Stomach (tissue), 9 donors: Measurements from ENCODE around the gene HDHD3. TPM values are rescaled to one million over a fixed set of nuclear protein-coding genes. Genes with fewer than 3 reads are reported as not detected.

Source experiments
- DNase-seq, 2 donors: peaks; one replicate each; pipeline versions ENCODE4 v3.0.0 to v3.0.0-alpha.2; 2013 to 2019
- H3K27ac ChIP-seq, 5 donors: fragments of 200-600 bp in 4 of 5; sonication (generic) in 4 of 5; one replicate each; pipeline ENCODE4 v1.5.1; 2013 to 2019; ENCODE audit warnings: mild to moderate bottlenecking in 1 of 5, moderate library complexity in 1 of 5
- H3K27me3 ChIP-seq, 3 donors: fragments of 200-600 bp; sonication (generic); one replicate each; pipeline ENCODE4 v1.5.1; 2017 to 2019; ENCODE audit warnings: mixed run types in 1 of 3
- H3K36me3 ChIP-seq, 4 donors: fragments of 200-600 bp; sonication (generic); 1 replicate in 3 of 4; 2 replicates in 1 of 4; pipeline ENCODE4 v1.5.1; 2016 to 2019
- H3K4me1 ChIP-seq, 4 donors: fragments of 200-600 bp; sonication (generic); one replicate each; pipeline ENCODE4 v1.5.1; 2016 to 2019
- H3K4me3 ChIP-seq, 4 donors: fragments of 200-600 bp; sonication (generic) in 3 of 4; one replicate each; pipeline ENCODE4 v1.5.1; 2016 to 2019; ENCODE audit warnings: mild to moderate bottlenecking in 1 of 4
- H3K9me3 ChIP-seq, 4 donors: fragments of 200-600 bp; sonication (generic); one replicate each; pipeline ENCODE4 v1.5.1; 2016 to 2019
- EP300 ChIP-seq: sonication (generic); formaldehyde crosslinking; IDR thresholded peaks from one replicate; pipeline ENCODE4 v1.6.1; 2017; ENCODE audit warnings: antibody characterized with exemption
- POLR2A ChIP-seq, 4 donors: fragments of 450-650 bp; IDR thresholded peaks; one replicate each; pipeline ENCODE4 v1.6.1; 2016; ENCODE audit warnings: antibody characterized with exemption in 4 of 4, control low read depth in 2 of 4, mild to moderate bottlenecking in 1 of 4, moderate library complexity in 1 of 4
- POLR2AphosphoS5 ChIP-seq, 3 donors: sonication (generic); formaldehyde crosslinking; IDR thresholded peaks; one replicate each; pipeline ENCODE4 v1.6.1; 2016; ENCODE audit warnings: antibody characterized with exemption in 3 of 3
- WGBS, 5 donors: extraction: QIAGEN DNeasy Blood & Tissue Kit in 3 of 5; methylation state at CpG; one replicate each; pipeline versions ENCODE4 v1.1.5 to v1.1.7; 2013 to 2018; 5-methylcytosine and 5-hydroxymethylcytosine counted together
- intact Hi-C: fragments of 100-400 bp; cut with DNase I; formaldehyde crosslinking; loops from one replicate; pipeline ENCODE4 v1.15.1; 2023; ENCODE audit warnings: low total_unique reads
- polyA plus RNA-seq, 3 donors: library from polyadenylated mRNA; stranded (reverse); fragments of 200-250 nt; gene quantifications; one replicate each; pipeline ENCODE4 v1.2.3, GENCODE V29; 2013
- total RNA-seq, 5 donors: library from RNA; depleted of rRNA; stranded (reverse); fragments of >200 nt; gene quantifications; one replicate each; pipeline versions ENCODE4 v1.1.0 to v1.2.3, GENCODE V29; 2014 to 2016
- TF ChIP-seq, protein P1 (sequence below), 7 experiments: fragments of 450-650 bp in 4 of 7; fragments of 200-600 bp in 3 of 7; sonication (generic) in 3 of 7; IDR thresholded peaks; one replicate each; pipeline ENCODE4 v1.5.1; 2016 to 2019; ENCODE audit warnings: antibody characterized with exemption in 7 of 7, control low read depth in 2 of 7, mild to moderate bottlenecking in 1 of 7
- donor health status: healthy with polysubstance abuse.
- donor health status: Bipolar disorder and iron deficiency.
- donor health status: healthy.

The HDHD3 gene
- total and polyA plus RNA-seq, 8 donors: 41.3 to 120 (median 66.7) TPM

DNA sequence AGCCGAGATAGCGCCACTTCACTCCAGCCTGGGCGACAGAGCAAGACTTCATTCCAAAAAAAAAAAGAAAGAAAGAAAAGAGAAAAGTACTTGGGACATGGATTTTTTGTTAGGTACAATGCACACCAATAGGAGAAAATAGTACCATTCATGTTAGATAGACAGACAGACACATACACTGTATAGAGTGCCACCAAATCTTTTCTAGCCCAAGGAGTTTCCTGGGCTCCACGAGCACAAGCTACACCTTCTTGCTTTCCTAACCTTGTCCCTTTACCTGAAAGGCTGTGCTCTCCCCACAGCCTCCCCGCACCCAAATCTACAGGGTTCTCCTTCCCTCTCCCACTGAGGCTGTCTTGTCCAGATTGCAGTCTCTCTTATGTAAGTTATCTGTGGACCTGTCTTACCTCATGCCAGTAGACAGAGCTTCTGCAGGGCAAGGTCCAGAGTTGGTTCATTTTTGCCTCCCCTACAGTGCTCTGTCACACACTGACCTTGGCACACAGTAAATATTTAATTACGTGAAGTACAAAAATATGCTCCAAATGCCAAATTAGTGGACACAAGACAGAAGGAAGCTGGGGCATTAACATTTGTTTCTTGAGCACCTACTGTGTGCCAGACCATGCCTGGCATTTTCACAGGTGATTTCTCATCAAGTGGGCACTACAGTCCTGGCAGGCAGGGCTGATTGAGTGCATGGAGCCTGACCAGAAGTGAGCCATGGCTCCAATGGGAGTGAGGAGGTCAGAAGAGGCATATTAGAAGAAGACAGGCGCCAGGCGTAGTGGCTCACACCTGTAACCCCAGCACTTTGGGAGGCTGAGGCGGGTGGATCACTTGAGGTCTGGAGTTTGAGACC is 18.4 kb upstream of the HDHD3 start:
- H3K27me3 ChIP-seq: no peaks in the 10 kb centered on the region
- WGBS, 5 donors: 88 to 94% (median 90%) methylated on average over 9 of the region's 9 CpGs
- intact Hi-C loops: loop anchor here (10.0 kb wide), 1 partner anchor 50 kb away; the partner anchor contains the start of genes BSPRY and WDR31
- no peaks in the 10 kb centered on the region for H3K9me3 ChIP-seq
- no peak overlapping the region for H3K4me3 ChIP-seq
- TF ChIP-seq EP300 (no peak), POLR2A (IDR thresholded peaks at IDR 0.05) (no peak), POLR2AphosphoS5 (IDR thresholded peaks at IDR 0.05) (no peak)
- TF ChIP-seq, protein P1, sequence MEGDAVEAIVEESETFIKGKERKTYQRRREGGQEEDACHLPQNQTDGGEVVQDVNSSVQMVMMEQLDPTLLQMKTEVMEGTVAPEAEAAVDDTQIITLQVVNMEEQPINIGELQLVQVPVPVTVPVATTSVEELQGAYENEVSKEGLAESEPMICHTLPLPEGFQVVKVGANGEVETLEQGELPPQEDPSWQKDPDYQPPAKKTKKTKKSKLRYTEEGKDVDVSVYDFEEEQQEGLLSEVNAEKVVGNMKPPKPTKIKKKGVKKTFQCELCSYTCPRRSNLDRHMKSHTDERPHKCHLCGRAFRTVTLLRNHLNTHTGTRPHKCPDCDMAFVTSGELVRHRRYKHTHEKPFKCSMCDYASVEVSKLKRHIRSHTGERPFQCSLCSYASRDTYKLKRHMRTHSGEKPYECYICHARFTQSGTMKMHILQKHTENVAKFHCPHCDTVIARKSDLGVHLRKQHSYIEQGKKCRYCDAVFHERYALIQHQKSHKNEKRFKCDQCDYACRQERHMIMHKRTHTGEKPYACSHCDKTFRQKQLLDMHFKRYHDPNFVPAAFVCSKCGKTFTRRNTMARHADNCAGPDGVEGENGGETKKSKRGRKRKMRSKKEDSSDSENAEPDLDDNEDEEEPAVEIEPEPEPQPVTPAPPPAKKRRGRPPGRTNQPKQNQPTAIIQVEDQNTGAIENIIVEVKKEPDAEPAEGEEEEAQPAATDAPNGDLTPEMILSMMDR (IDR thresholded peaks at IDR 0.05): no peak
- no peak for DNase-seq
- H3K4me1 ChIP-seq: peaks cover 24 to 50% (median 42%) of the 10 kb centered on the region in 4 donors
- peak overlapping the region in 2 of 5 donors; percentile 7 to 38 for H3K27ac ChIP-seq
- peaks cover 16 to 56% (median 47%) of the 10 kb centered on the region in 4 donors for H3K36me3 ChIP-seq

DNA sequence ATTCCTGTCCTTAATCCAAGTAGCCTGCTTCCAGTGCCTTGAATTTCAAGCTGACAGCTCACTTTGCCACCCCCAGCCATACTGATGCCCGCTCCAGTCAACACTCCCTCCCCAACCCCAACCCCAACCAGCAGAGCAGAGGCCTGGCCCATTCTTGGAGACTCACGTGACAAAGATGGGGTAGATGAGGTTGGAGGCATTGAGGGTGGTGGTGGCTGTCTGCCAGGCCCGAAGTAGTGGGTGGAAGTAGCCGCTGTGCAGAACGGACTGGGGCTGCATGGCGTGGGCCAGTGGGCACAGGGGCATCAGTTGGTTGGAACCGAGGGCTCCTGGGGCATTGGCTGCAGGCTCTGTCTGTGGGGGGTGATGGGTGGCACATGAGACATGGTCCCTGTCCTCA is 16.5 kb upstream of the HDHD3 start:
- H3K9me3 ChIP-seq: no peaks in the 10 kb centered on the region
- H3K36me3 ChIP-seq: peaks cover 34 to 75% (median 66%) of the 10 kb centered on the region in 4 donors
- TF ChIP-seq POLR2A (IDR thresholded peaks at IDR 0.05) (no peak), POLR2AphosphoS5 (IDR thresholded peaks at IDR 0.05) (no peak), EP300 (no peak)
- TF ChIP-seq, protein P1 (IDR thresholded peaks at IDR 0.05): no peak
- intact Hi-C loops: loop anchor here (10.0 kb wide), 1 partner anchor 48 kb away; the partner anchor contains the start of genes BSPRY and WDR31
- no peak overlapping the region for H3K27ac ChIP-seq
- no peaks in the 10 kb centered on the region for H3K27me3 ChIP-seq
- 86 to 97% (median 95%) methylated on average over 7 of the region's 7 CpGs for WGBS, 5 donors
- peaks cover 22 to 43% (median 37%) of the 10 kb centered on the region in 4 donors for H3K4me1 ChIP-seq
- H3K4me3 ChIP-seq: no peak overlapping the region
- no peak for DNase-seq

GRCh38 chr9:113391917-113392316 is 15.1 kb upstream of the HDHD3 start:
- intact Hi-C loops: loop anchor here (10.0 kb wide), 1 partner anchor 47 kb away; the partner anchor contains the start of genes BSPRY and WDR31
- H3K36me3 ChIP-seq: peaks cover 41 to 89% (median 80%) of the 10 kb centered on the region in 4 donors
- WGBS, 5 donors: 94 to 97% (median 95%) methylated on average over 7 of the region's 7 CpGs

More at GRCh38 chr9:113391917-113392316, 15.1 kb upstream of the HDHD3 start:
- Histone ChIP-seq H3K4me3 (no peak overlapping the region), H3K9me3 (no peaks in the 10 kb centered on the region), H3K27ac (no peak overlapping the region), H3K4me1 (peaks cover 22 to 39% (median 36%) of the 10 kb centered on the region in 4 donors), H3K27me3 (no peaks in the 10 kb centered on the region)
- TF ChIP-seq POLR2AphosphoS5 (IDR thresholded peaks at IDR 0.05) (no peak), POLR2A (IDR thresholded peaks at IDR 0.05) (no peak), EP300 (no peak)
- TF ChIP-seq, protein P1 (IDR thresholded peaks at IDR 0.05): no peak
- no peak for DNase-seq
